Endodermal cell (in vitro differentiated cells): Measurements from ENCODE around the gene SOCS3. TPM values are rescaled to one million over a fixed set of nuclear protein-coding genes. Genes with fewer than 3 reads are reported as not detected.

ENCODE experiments used
- DNase-seq: peaks from one replicate; pipeline ENCODE4 v3.0.0-alpha.2; 2017
- H3K27ac ChIP-seq: 2 replicates; pipeline ENCODE4 v1.5.1; 2013; ENCODE audit warnings: mild to moderate bottlenecking, low read depth, low read length, moderate library complexity
- H3K27me3 ChIP-seq: 2 replicates; pipeline ENCODE4 v1.6.1; 2013; ENCODE audit warnings: mild to moderate bottlenecking, low read length, moderate library complexity; ENCODE audit not compliant: insufficient read depth, control insufficient read depth, poor library complexity, severe bottlenecking
- H3K36me3 ChIP-seq: 2 replicates; pipeline ENCODE4 v1.7.0; 2013; ENCODE audit warnings: mild to moderate bottlenecking, low read length, moderate library complexity; ENCODE audit not compliant: control insufficient read depth, insufficient read depth
- H3K4me1 ChIP-seq: one replicate; pipeline ENCODE4 v1.7.0; 2013; ENCODE audit warnings: low read length; ENCODE audit not compliant: control insufficient read depth, insufficient read depth
- H3K4me3 ChIP-seq: 2 replicates; pipeline ENCODE4 v1.5.1; 2013; ENCODE audit warnings: mild to moderate bottlenecking, low read length, moderate library complexity
- H3K9ac ChIP-seq: 2 replicates; pipeline ENCODE4 v1.6.1; 2013; ENCODE audit warnings: mild to moderate bottlenecking, low read length, moderate library complexity; ENCODE audit not compliant: poor library complexity, severe bottlenecking; ENCODE audit errors: extremely low read depth
- H3K9me3 ChIP-seq: 2 replicates; pipeline ENCODE4 v1.6.1; 2013; ENCODE audit warnings: mild to moderate bottlenecking, low read length, moderate library complexity; ENCODE audit not compliant: control insufficient read depth
- H3K27ac Mint-ChIP-seq: 2 replicates; pipeline ENCODE4 v1.8.0; 2020; ENCODE audit warnings: mixed read lengths
- H3K27me3 Mint-ChIP-seq: 2 replicates; pipeline ENCODE4 v1.8.0; 2021; ENCODE audit warnings: mild to moderate bottlenecking, mixed read lengths; ENCODE audit not compliant: insufficient read depth
- H3K36me3 Mint-ChIP-seq: 2 replicates; pipeline ENCODE4 v1.8.0; 2020; ENCODE audit warnings: low read depth, mixed read lengths
- H3K4me1 Mint-ChIP-seq: 2 replicates; pipeline ENCODE4 v1.8.0; 2020; ENCODE audit warnings: mixed read lengths
- H3K4me3 Mint-ChIP-seq: 2 replicates; pipeline ENCODE4 v1.8.0; 2020; ENCODE audit warnings: mild to moderate bottlenecking, moderate library complexity, mixed read lengths
- H3K9me3 Mint-ChIP-seq: 2 replicates; pipeline ENCODE4 v1.8.0; 2020; ENCODE audit warnings: mild to moderate bottlenecking, mixed read lengths
- CTCF ChIP-seq: fragments of 200-600 bp; sonication (generic); conservative IDR thresholded peaks from 2 replicates; pipeline ENCODE4 v1.5.0; 2021; ENCODE audit warnings: antibody characterized with exemption, mild to moderate bottlenecking
- WGBS, 2 experiments: methylation state at CpG; one replicate each; pipeline versions ENCODE4 v1.1.5 to v1.1.7; 2013; ENCODE audit warnings: missing lambda C conversion rate in 2 of 2, mixed read lengths in 1 of 2; ENCODE audit not compliant: insufficient coverage in 1 of 2, insufficient read length in 1 of 2; 5-methylcytosine and 5-hydroxymethylcytosine counted together
- total RNA-seq, 2 donors: library from RNA; stranded (reverse); fragmentation: NEBNext Ultra II Directional in 1 of 2; extraction: Animal tissue kit (Norgen Biotek cat#: 25700) in 1 of 2; gene quantifications; 2 replicates in 1 of 2; 3 replicates in 1 of 2; pipeline ENCODE4 v1.2.1, GENCODE V29; 2021

The SOCS3 gene
- total RNA-seq, 2 donors from 2014 or later: 54.2 to 75.3 TPM

- H3K4me1 Mint-ChIP-seq: peaks cover 52% of the 10 kb centered on the region
- Histone ChIP-seq H3K27me3 (no peaks in the 10 kb centered on the region), H3K27ac (no peak overlapping the region), H3K9me3 (no peaks in the 10 kb centered on the region), H3K4me1 (peaks cover 15% of the 10 kb centered on the region), H3K9ac (no peak overlapping the region), H3K4me3 (no peak overlapping the region), H3K36me3 (peaks cover 13% of the 10 kb centered on the region)
- H3K27ac Mint-ChIP-seq: no peak overlapping the region
- peak; percentile 72 for TF ChIP-seq CTCF
- peak; percentile 82 for DNase-seq
- H3K9me3 Mint-ChIP-seq: no peaks in the 10 kb centered on the region
- H3K4me3 Mint-ChIP-seq: no peak overlapping the region
- WGBS, 2 experiments: 82 to 88% methylated on average over 3 to 7 of the region's 7 CpGs
- peaks cover 8% of the 10 kb centered on the region for H3K27me3 Mint-ChIP-seq
- peaks cover 12% of the 10 kb centered on the region for H3K36me3 Mint-ChIP-seq
These were observed 2.8 kb upstream of the SOCS3 start for GRCh38 chr17:78362671-78363070.

- WGBS, 2 experiments: 100% methylated on average over 2 of the region's 5 CpGs; no CpG with 5 or more reads in 1 of the 2 experiments
These were observed 2.4 kb upstream of the SOCS3 start for GRCh38 chr17:78362232-78362631.

DNA sequence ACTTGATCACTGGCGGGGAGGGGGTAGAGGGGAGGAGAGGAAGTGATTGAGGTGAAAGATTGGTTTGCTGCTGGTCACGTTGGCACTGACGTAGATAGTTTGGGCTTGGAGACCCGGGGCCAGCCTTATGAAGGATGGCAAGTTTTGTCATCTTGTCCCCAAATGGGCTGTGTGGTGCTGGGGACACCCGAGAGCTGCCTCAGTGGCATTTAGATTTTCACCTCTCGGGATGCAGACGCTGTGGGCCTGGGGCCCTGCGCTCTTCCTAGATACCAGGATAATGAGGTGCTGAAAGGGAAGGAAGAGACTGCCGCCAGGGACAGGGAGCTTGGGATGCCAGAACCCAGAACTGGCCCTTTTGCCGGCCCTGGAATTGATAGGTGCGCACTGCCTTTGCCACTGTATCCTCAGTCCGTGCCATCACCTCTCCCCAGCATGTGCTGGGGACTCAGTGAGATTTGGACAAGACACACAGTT lies 1.4 kb upstream of the SOCS3 start:
- TF ChIP-seq CTCF: no peak
- 60 to 65% methylated on average over 9 to 12 of the region's 12 CpGs for WGBS, 2 experiments
- H3K27ac ChIP-seq: no peak overlapping the region
- peak overlapping the region; percentile 85 for H3K4me3 ChIP-seq
- no peaks in the 10 kb centered on the region for H3K27me3 ChIP-seq
- peaks cover 59% of the 10 kb centered on the region for H3K4me1 Mint-ChIP-seq
- peaks cover 8% of the 10 kb centered on the region for H3K27me3 Mint-ChIP-seq
- peak overlapping the region; percentile 83 for H3K4me3 Mint-ChIP-seq
- H3K36me3 Mint-ChIP-seq: peaks cover 24% of the 10 kb centered on the region
- peak overlapping the region; percentile 93 for H3K27ac Mint-ChIP-seq
- peaks cover 12% of the 10 kb centered on the region for H3K4me1 ChIP-seq
- no peak for DNase-seq
- H3K9ac ChIP-seq: peak overlapping the region; percentile 11
- H3K9me3 ChIP-seq: no peaks in the 10 kb centered on the region
- H3K36me3 ChIP-seq: peaks cover 26% of the 10 kb centered on the region
- no peaks in the 10 kb centered on the region for H3K9me3 Mint-ChIP-seq

More at GRCh38 chr17:78362232-78362631, 2.4 kb upstream of the SOCS3 start:
- Histone ChIP-seq H3K4me1 (peaks cover 15% of the 10 kb centered on the region), H3K9me3 (no peaks in the 10 kb centered on the region), H3K27ac (no peak overlapping the region), H3K4me3 (no peak overlapping the region), H3K9ac (no peak overlapping the region), H3K27me3 (no peaks in the 10 kb centered on the region), H3K36me3 (peaks cover 18% of the 10 kb centered on the region)
- peaks cover 8% of the 10 kb centered on the region for H3K27me3 Mint-ChIP-seq
- peaks cover 16% of the 10 kb centered on the region for H3K36me3 Mint-ChIP-seq
- H3K4me3 Mint-ChIP-seq: no peak overlapping the region
- no peak for DNase-seq
- H3K27ac Mint-ChIP-seq: no peak overlapping the region
- no peaks in the 10 kb centered on the region for H3K9me3 Mint-ChIP-seq
- peaks cover 57% of the 10 kb centered on the region for H3K4me1 Mint-ChIP-seq
- no peak for TF ChIP-seq CTCF
